Measurements from ENCODE around the gene AGBL1. TPM values are rescaled to one million over a fixed set of nuclear protein-coding genes. Genes with fewer than 3 reads are reported as not detected.
"Not testable (repeated sequence)": the region's sequence is repeated elsewhere in the genome, so short reads cannot be mapped to it uniquely, and the experiment has no call there.

AGBL1 gene
- total RNA-seq, 2 experiments from 2014 or later: not detected

GRCh38 chr15:86493884-86494283 lies 414.2 kb downstream of the AGBL1 start:
- H3K27me3 Mint-ChIP-seq (ENCODE audit: low read depth): no peaks in the 10 kb centered on the region
- no peak overlapping the region for H3K27ac Mint-ChIP-seq
- no peaks in the 10 kb centered on the region for H3K36me3 Mint-ChIP-seq (ENCODE audit: low read depth)
- no peak overlapping the region for H3K4me3 Mint-ChIP-seq
- no peaks in the 10 kb centered on the region for H3K9me3 Mint-ChIP-seq
- H3K4me1 Mint-ChIP-seq (ENCODE audit: low read depth): no peaks in the 10 kb centered on the region
- DNase-seq: no peak
- intact Hi-C loops (cut with micrococcal nuclease): no loop called here
- CTCF ChIA-PET: no interaction called here

- CTCF ChIA-PET: no interaction called here
- Mint-ChIP-seq H3K36me3 (ENCODE audit: low read depth) (no peaks in the 10 kb centered on the region), H3K9me3 (no peaks in the 10 kb centered on the region), H3K27me3 (ENCODE audit: low read depth) (no peaks in the 10 kb centered on the region), H3K27ac (no peak overlapping the region), H3K4me1 (ENCODE audit: low read depth) (no peaks in the 10 kb centered on the region), H3K4me3 (no peak overlapping the region)
- intact Hi-C loops (cut with micrococcal nuclease): no loop called here
- no peak for DNase-seq
Measured at GRCh38 chr15:86494475-86494874, 414.8 kb downstream of the AGBL1 start.

GRCh38 chr15:86502301-86502700 lies 422.6 kb downstream of the AGBL1 start:
- Mint-ChIP-seq H3K4me3 (no peak overlapping the region), H3K4me1 (ENCODE audit: low read depth) (no peaks in the 10 kb centered on the region), H3K36me3 (ENCODE audit: low read depth) (no peaks in the 10 kb centered on the region), H3K27ac (no peak overlapping the region), H3K27me3 (ENCODE audit: low read depth) (peaks cover under 1% of the 10 kb centered on the region), H3K9me3 (no peaks in the 10 kb centered on the region)
- CTCF ChIA-PET: interaction anchor here (0.6 kb wide), 1 partner anchor 95 kb away, joined by 3 read pairs; no protein-coding TSS in a partner anchor
- DNase-seq: no peak
- intact Hi-C loops (cut with micrococcal nuclease): no loop called here

GRCh38 chr15:86505951-86506350 lies 426.3 kb downstream of the AGBL1 start:
- Mint-ChIP-seq H3K27ac (no peak overlapping the region), H3K4me3 (no peak overlapping the region), H3K27me3 (ENCODE audit: low read depth) (peaks cover 5% of the 10 kb centered on the region), H3K36me3 (ENCODE audit: low read depth) (no peaks in the 10 kb centered on the region), H3K9me3 (no peaks in the 10 kb centered on the region), H3K4me1 (ENCODE audit: low read depth) (no peaks in the 10 kb centered on the region)
- CTCF ChIA-PET: no interaction called here
- intact Hi-C loops (cut with micrococcal nuclease): no loop called here
- DNase-seq: no peak

- Mint-ChIP-seq H3K4me1 (ENCODE audit: low read depth) (no peaks in the 10 kb centered on the region), H3K36me3 (ENCODE audit: low read depth) (no peaks in the 10 kb centered on the region), H3K27ac (no peak overlapping the region), H3K4me3 (no peak overlapping the region), H3K9me3 (no peaks in the 10 kb centered on the region), H3K27me3 (ENCODE audit: low read depth) (peaks cover 5% of the 10 kb centered on the region)
- intact Hi-C loops (cut with micrococcal nuclease): no loop called here
- no peak for DNase-seq
- CTCF ChIA-PET: no interaction called here
Measured at GRCh38 chr15:86506401-86506800, 426.7 kb downstream of the AGBL1 start.

- H3K36me3 Mint-ChIP-seq (ENCODE audit: low read depth): no peaks in the 10 kb centered on the region
- no peak overlapping the region for H3K4me3 Mint-ChIP-seq
- CTCF ChIA-PET: no interaction called here
- no peak for DNase-seq
- no peaks in the 10 kb centered on the region for H3K4me1 Mint-ChIP-seq (ENCODE audit: low read depth)
- no peaks in the 10 kb centered on the region for H3K9me3 Mint-ChIP-seq
- H3K27me3 Mint-ChIP-seq (ENCODE audit: low read depth): peaks cover 13% of the 10 kb centered on the region
- intact Hi-C loops (cut with micrococcal nuclease): no loop called here
- no peak overlapping the region for H3K27ac Mint-ChIP-seq
Measured at GRCh38 chr15:86515625-86516024, 436.0 kb downstream of the AGBL1 start.

GRCh38 chr15:86522721-86523120 lies 443.1 kb downstream of the AGBL1 start:
- H3K27me3 Mint-ChIP-seq (ENCODE audit: low read depth): peaks cover 4% of the 10 kb centered on the region
- intact Hi-C loops (cut with micrococcal nuclease): no loop called here
- H3K9me3 Mint-ChIP-seq: no peaks in the 10 kb centered on the region
- no peak for DNase-seq
- H3K36me3 Mint-ChIP-seq (ENCODE audit: low read depth): no peaks in the 10 kb centered on the region
- CTCF ChIA-PET: no interaction called here
- H3K4me1 Mint-ChIP-seq (ENCODE audit: low read depth): no peaks in the 10 kb centered on the region
- no peak overlapping the region for H3K4me3 Mint-ChIP-seq
- H3K27ac Mint-ChIP-seq: no peak overlapping the region

GRCh38 chr15:86526938-86527690 lies 447.4 kb downstream of the AGBL1 start:
- no peak for DNase-seq
- no peak overlapping the region for H3K27ac Mint-ChIP-seq
- H3K4me3 Mint-ChIP-seq: no peak overlapping the region
- no peaks in the 10 kb centered on the region for H3K36me3 Mint-ChIP-seq (ENCODE audit: low read depth)
- H3K9me3 Mint-ChIP-seq: no peaks in the 10 kb centered on the region
- CTCF ChIA-PET: no interaction called here
- no peaks in the 10 kb centered on the region for H3K27me3 Mint-ChIP-seq (ENCODE audit: low read depth)
- intact Hi-C loops (cut with micrococcal nuclease): no loop called here
- H3K4me1 Mint-ChIP-seq (ENCODE audit: low read depth): no peaks in the 10 kb centered on the region

- DNase-seq; H3K27me3 Mint-ChIP-seq (ENCODE audit: low read depth); H3K4me3 Mint-ChIP-seq; intact Hi-C loops (cut with micrococcal nuclease); H3K4me1 Mint-ChIP-seq (ENCODE audit: low read depth); H3K27ac Mint-ChIP-seq; H3K36me3 Mint-ChIP-seq (ENCODE audit: low read depth); H3K9me3 Mint-ChIP-seq; CTCF ChIA-PET: not testable (repeated sequence)
Measured at GRCh38 chr15:86528094-86528493, 448.4 kb downstream of the AGBL1 start.

- DNase-seq: no peak
- intact Hi-C loops (cut with micrococcal nuclease): no loop called here
- Mint-ChIP-seq H3K4me3 (no peak overlapping the region), H3K27me3 (ENCODE audit: low read depth) (no peaks in the 10 kb centered on the region), H3K4me1 (ENCODE audit: low read depth) (no peaks in the 10 kb centered on the region), H3K9me3 (no peaks in the 10 kb centered on the region), H3K36me3 (ENCODE audit: low read depth) (no peaks in the 10 kb centered on the region), H3K27ac (no peak overlapping the region)
- CTCF ChIA-PET: no interaction called here
Measured at GRCh38 chr15:86538141-86538540, 458.5 kb downstream of the AGBL1 start.

GRCh38 chr15:86540840-86541467 lies 461.3 kb downstream of the AGBL1 start:
- CTCF ChIA-PET: no interaction called here
- Mint-ChIP-seq H3K9me3 (peaks cover 2% of the 10 kb centered on the region), H3K27ac (no peak overlapping the region)

GRCh38 chr15:86541540-86541939 lies 461.9 kb downstream of the AGBL1 start:
- no peak overlapping the region for H3K4me3 Mint-ChIP-seq
- no peak overlapping the region for H3K27ac Mint-ChIP-seq
- H3K36me3 Mint-ChIP-seq (ENCODE audit: low read depth): no peaks in the 10 kb centered on the region
- H3K27me3 Mint-ChIP-seq (ENCODE audit: low read depth): peaks cover 6% of the 10 kb centered on the region
- H3K9me3 Mint-ChIP-seq: peaks cover 2% of the 10 kb centered on the region
- DNase-seq: no peak
- CTCF ChIA-PET: interaction anchor here (1.0 kb wide), 1 partner anchor 14 kb away, joined by 3 read pairs; no protein-coding TSS in a partner anchor
- H3K4me1 Mint-ChIP-seq (ENCODE audit: low read depth): no peaks in the 10 kb centered on the region
- intact Hi-C loops (cut with micrococcal nuclease): no loop called here

More at GRCh38 chr15:86540840-86541467, 461.3 kb downstream of the AGBL1 start:
- intact Hi-C loops (cut with micrococcal nuclease): no loop called here
- peaks cover 6% of the 10 kb centered on the region for H3K27me3 Mint-ChIP-seq (ENCODE audit: low read depth)
- no peaks in the 10 kb centered on the region for H3K4me1 Mint-ChIP-seq (ENCODE audit: low read depth)
- DNase-seq: no peak
- no peak overlapping the region for H3K4me3 Mint-ChIP-seq
- no peaks in the 10 kb centered on the region for H3K36me3 Mint-ChIP-seq (ENCODE audit: low read depth)

GRCh38 chr15:86550075-86550474 lies 470.4 kb downstream of the AGBL1 start:
- no peak for DNase-seq
- Mint-ChIP-seq H3K4me3 (no peak overlapping the region), H3K27me3 (ENCODE audit: low read depth) (peaks cover 3% of the 10 kb centered on the region), H3K9me3 (peaks cover 2% of the 10 kb centered on the region), H3K4me1 (ENCODE audit: low read depth) (no peaks in the 10 kb centered on the region), H3K36me3 (ENCODE audit: low read depth) (no peaks in the 10 kb centered on the region), H3K27ac (no peak overlapping the region)
- intact Hi-C loops (cut with micrococcal nuclease): no loop called here
- CTCF ChIA-PET: no interaction called here

All from activated naive CD4-positive, alpha-beta T cell treated with anti-CD3 and anti-CD28 coated beads for 36 hours (primary cell).